Heart right ventricle (tissue), 16 donors: ENCODE measurements around the gene GPD1. TPM values are rescaled to one million over a fixed set of nuclear protein-coding genes. Genes with fewer than 3 reads are reported as not detected.

Source experiments
- ATAC-seq, 8 donors: fragments of 200-7000 bp; cut with Tn5 transposase; one replicate each; pipeline ENCODE4 v1.9.1; 2020; ENCODE audit warnings: mild to moderate bottlenecking in 8 of 8, moderate library complexity in 8 of 8, moderate number of reproducible peaks in 1 of 8
- DNase-seq, 2 donors: peaks; one replicate each; pipeline ENCODE4 v3.0.0-alpha.2; 2020
- H3K27ac ChIP-seq, 10 donors: fragments of 200-600 bp; sonication (generic) in 2 of 10; one replicate each; pipeline versions ENCODE4 v1.5.0 to v1.8.0; 2020 to 2022; ENCODE audit warnings: mild to moderate bottlenecking in 3 of 10
- H3K27me3 ChIP-seq, 7 donors: fragments of 200-600 bp; one replicate each; pipeline ENCODE4 v1.8.0; 2021 to 2022; ENCODE audit warnings: mild to moderate bottlenecking in 2 of 7
- H3K36me3 ChIP-seq, 9 donors: fragments of 200-600 bp; sonication (generic) in 1 of 9; one replicate each; pipeline versions ENCODE4 v1.5.0 to v1.8.0; 2020 to 2022; ENCODE audit warnings: mild to moderate bottlenecking in 2 of 9
- H3K4me1 ChIP-seq, 9 donors: fragments of 200-600 bp; sonication (generic) in 1 of 9; one replicate each; pipeline versions ENCODE4 v1.5.0 to v1.8.0; 2020 to 2022; ENCODE audit warnings: mild to moderate bottlenecking in 4 of 9
- H3K4me3 ChIP-seq, 10 donors: fragments of 200-600 bp; sonication (generic) in 2 of 10; one replicate each; pipeline versions ENCODE4 v1.5.0 to v1.8.0; 2020 to 2022; ENCODE audit warnings: mild to moderate bottlenecking in 7 of 10, moderate library complexity in 2 of 10
- H3K9me3 ChIP-seq, 11 donors: fragments of 200-600 bp in 10 of 11; sonication (generic) in 2 of 11; one replicate each; pipeline versions ENCODE4 v1.5.0 to v1.8.0; 2013 to 2022; ENCODE audit warnings: mild to moderate bottlenecking in 2 of 11, control low read depth in 1 of 11, moderate library complexity in 1 of 11
- CTCF ChIP-seq, 9 donors: fragments of 200-600 bp; sonication (generic) in 2 of 9; IDR thresholded peaks; one replicate each; pipeline versions ENCODE4 v1.5.0 to v1.8.0; 2021 to 2022; ENCODE audit warnings: antibody characterized with exemption in 9 of 9, mild to moderate bottlenecking in 5 of 9, moderate library complexity in 1 of 9
- WGBS, 2 donors: extraction: QIAGEN DNeasy Blood & Tissue Kit; methylation state at CpG; one replicate each; pipeline ENCODE4 v1.1.7; 2013; ENCODE audit warnings: inconsistent platforms in 1 of 2; 5-methylcytosine and 5-hydroxymethylcytosine counted together
- intact Hi-C, 10 donors: fragments of 100-400 bp; cut with DNase I; formaldehyde crosslinking; loops; one replicate each; pipeline versions ENCODE4 v1.11.1 to v1.14.2; 2022
- polyA plus RNA-seq, 2 donors: library from polyadenylated mRNA; stranded (reverse); fragments of 200-250 nt; gene quantifications; one replicate each; pipeline ENCODE4 v1.2.3, GENCODE V29; 2013
- total RNA-seq, 10 donors: library from RNA; stranded (reverse); fragmentation: NEBNext Ultra II Directional in 3 of 10; extraction: Animal tissue kit (Norgen Biotek cat#: 25700) in 3 of 10; gene quantifications; one replicate each; pipeline versions ENCODE4 v1.2.1 to v1.2.4, GENCODE V29; 2021 to 2023
- donor health status: Arrhythmogenic right ventricular cardiomyopathy.
- donor health status: ischemic (EF 13 %, LVEDD 7.1; RV severe dilation, severe dysfunction).
- donor health status: healthy with polysubstance abuse.
- donor health status: DM: no; HTN: yes; CAD: no.
- donor health status: DM: no; HTN: no; CAD: no.
- donor health status: ischemic (EF 25% LVEDD 6.9; RV normal size, moderate dysfunction).
- donor health status: ischemic (EF 25% LVEDD 5.7; RV mildly dilated, moderate dysfunction).
- donor health status: healthy.
- donor health status: DM: yes; HTN: yes; CAD: no.
- donor health status: Ischemic cardiomyopathy.
- donor health status: ischemic (EF 35%, LVEDD 5.7; RV mildly dilated, moderate dysfunction).
- donor health status: nonischemic (EF 11% LVEDD 7.7; RV severe dilation, severe dysfunction).
- donor health status: DM: yes; HTN: yes; CAD: no.
- donor health status: PGD.
- donor health status: ischemic (EF 29% LVEDD 5.4; RV normal size, mild dysfunction).
- donor health status: nonischemic (EF 23%, LVEDD 6.1; RV moderate dilation, normal function).

GPD1 gene
- total and polyA plus RNA-seq, 12 donors = 5.2 to 67.7 (median 15.3) TPM

- intact Hi-C loops = loop anchor here in 6 of 10 donors (2.0 to 10.0 kb wide), 5 partner anchors 25 to 229 kb away; partner anchors contain the start of gene CERS5 (in 2 of the 6)
- H3K4me3 ChIP-seq = peak overlapping the region in 7 of 10 donors; percentile 85 to 99 (median 90)
- peaks cover 0 to 34% (median 13%) of the 10 kb centered on the region in 9 donors for H3K4me1 ChIP-seq
- ATAC-seq (no peak), DNase-seq (no peak)
- TF ChIP-seq CTCF (IDR thresholded peaks at IDR 0.05) = no peak
- peaks cover 0 to 48% (median 32%) of the 10 kb centered on the region in 9 donors for H3K36me3 ChIP-seq
- H3K27me3 ChIP-seq = no peaks in the 10 kb centered on the region
- WGBS, 2 donors = 74 to 84% methylated on average over 5 of the region's 5 CpGs
- H3K27ac ChIP-seq = peak overlapping the region in 9 of 10 donors; percentile 96 to 100 (median 98)
- no peaks in the 10 kb centered on the region for H3K9me3 ChIP-seq
Observed at GRCh38 chr12:50086148-50086547, 17.7 kb upstream of the GPD1 start.

- Histone ChIP-seq H3K9me3 (no peaks in the 10 kb centered on the region), H3K27me3 (no peaks in the 10 kb centered on the region), H3K27ac (peak overlapping the region in 1 of 10 donors; percentile 48), H3K4me3 (no peak overlapping the region), H3K36me3 (peaks cover 0 to 58% (median 42%) of the 10 kb centered on the region in 9 donors), H3K4me1 (peaks cover 0 to 34% (median 13%) of the 10 kb centered on the region in 9 donors)
- intact Hi-C loops = loop anchor here in 6 of 10 donors (2.0 to 10.0 kb wide), 5 partner anchors 24 to 228 kb away; partner anchors contain the start of gene CERS5 (in 2 of the 6)
- DNase-seq (no peak), ATAC-seq (no peak)
- no peak for TF ChIP-seq CTCF (IDR thresholded peaks at IDR 0.05)
- 81 to 86% methylated on average over 9 of the region's 9 CpGs for WGBS, 2 donors
Observed at GRCh38 chr12:50087151-50087550, 16.7 kb upstream of the GPD1 start.

GRCh38 chr12:50087995-50088394, 15.8 kb upstream of the GPD1 start:
- Histone ChIP-seq H3K9me3 (no peaks in the 10 kb centered on the region), H3K4me1 (peaks cover 0 to 34% (median 13%) of the 10 kb centered on the region in 9 donors), H3K36me3 (peaks cover 0 to 66% (median 49%) of the 10 kb centered on the region in 9 donors), H3K27me3 (no peaks in the 10 kb centered on the region), H3K27ac (peak overlapping the region in 2 of 10 donors; percentile 23 to 48), H3K4me3 (no peak overlapping the region)
- no peak for TF ChIP-seq CTCF (IDR thresholded peaks at IDR 0.05)
- no peak for DNase-seq
- ATAC-seq = no peak
- WGBS, 2 donors = 51 to 62% methylated on average over 3 of the region's 3 CpGs
- intact Hi-C loops = loop anchor here in 6 of 10 donors (2.0 to 10.0 kb wide), 5 partner anchors 23 to 227 kb away; partner anchors contain the start of gene CERS5 (in 2 of the 6)

- no peak overlapping the region for H3K4me3 ChIP-seq
- DNase-seq (peak in 1 of 2 donors; percentile 41), ATAC-seq (peak in 1 of 8 donors; percentile 18)
- WGBS, 2 donors = 30 to 45% methylated on average over 3 of the region's 3 CpGs
- peaks cover 0 to 34% (median 13%) of the 10 kb centered on the region in 9 donors for H3K4me1 ChIP-seq
- peak; percentile 50 to 80 (median 78) for TF ChIP-seq CTCF (IDR thresholded peaks at IDR 0.05)
- peak overlapping the region in 2 of 10 donors; percentile 23 to 48 for H3K27ac ChIP-seq
- no peaks in the 10 kb centered on the region for H3K9me3 ChIP-seq
- intact Hi-C loops = loop anchor here in 5 of 10 donors (5.0 to 10.0 kb wide), 4 partner anchors 79 to 226 kb away; partner anchors contain the start of gene CERS5 (in 2 of the 5)
- H3K36me3 ChIP-seq = peaks cover 0 to 74% (median 55%) of the 10 kb centered on the region in 9 donors
- H3K27me3 ChIP-seq = no peaks in the 10 kb centered on the region
Observed at GRCh38 chr12:50088577-50089335, 15.1 kb upstream of the GPD1 start.
